IMR-90 (cell line): ENCODE results near the gene ITPRIP. TPM values are rescaled to one million over a fixed set of nuclear protein-coding genes. Genes with fewer than 3 reads are reported as not detected.
A peak's percentile ranks its signal among the peaks of the same experiment; 100 is the strongest.

ENCODE experiments used
- ATAC-seq: fragments of 200-7000 bp; cut with Tn5 transposase; 2 replicates; pipeline ENCODE4 v1.9.1; 2020; ENCODE audit warnings: low read depth, mild to moderate bottlenecking, moderate library complexity
- BruUV-seq: library from RNA; stranded (reverse); fragments of 400-500 nt; replicated peaks from 2 replicates; lab custom pipeline; 2021; lab: Mats Ljungman, UMichigan
- CTCF ChIA-PET: fragments of 300-600 bp; formaldehyde crosslinking; extraction: SDS; loops from one replicate; lab custom pipeline; 2021; ENCODE audit warnings: antibody characterized with exemption; lab: Yijun Ruan, JAX
- POLR2A ChIA-PET: fragments of 300-600 bp; sonication (Branson Sonifier 250); formaldehyde crosslinking; loops from one replicate; lab custom pipeline; 2022; ENCODE audit warnings: antibody characterized with exemption; ENCODE audit not compliant: unreplicated experiment; lab: Charles Lee
- DNase-seq: peaks from one replicate; pipeline ENCODE4 v3.0.0; 2013
- H2AFZ ChIP-seq: replicated peaks from 2 replicates; pipeline ENCODE3; 2013; ENCODE audit warnings: low read length, mild to moderate bottlenecking; ENCODE audit not compliant: poor library complexity
- H2AK5ac ChIP-seq: 2 replicates; pipeline ENCODE4 v1.6.1; 2013; ENCODE audit warnings: low read depth, low read length, inconsistent platforms
- H2AK9ac ChIP-seq: replicated peaks from 2 replicates; pipeline ENCODE3; 2013; ENCODE audit warnings: mild to moderate bottlenecking, low read depth, low read length, moderate library complexity; ENCODE audit not compliant: poor library complexity
- H2BK120ac ChIP-seq: 2 replicates; pipeline ENCODE4 v1.6.1; 2013; ENCODE audit warnings: low read depth, low read length, inconsistent platforms
- H2BK15ac ChIP-seq: 3 replicates; pipeline ENCODE4 v1.6.1; 2013; ENCODE audit warnings: low read depth, low read length, inconsistent platforms
- H2BK20ac ChIP-seq: 2 replicates; pipeline ENCODE4 v1.6.1; 2013; ENCODE audit warnings: low read depth, mild to moderate bottlenecking, inconsistent platforms, low read length, moderate library complexity
- H2BK5ac ChIP-seq: 2 replicates; pipeline ENCODE4 v1.6.1; 2013; ENCODE audit warnings: mild to moderate bottlenecking, low read depth, low read length, inconsistent platforms; ENCODE audit not compliant: poor library complexity, severe bottlenecking
- H3K14ac ChIP-seq: replicated peaks from 2 replicates; pipeline ENCODE4 v1.6.1; 2013; ENCODE audit warnings: low read depth, low read length, inconsistent platforms
- H3K18ac ChIP-seq: 2 replicates; pipeline ENCODE4 v1.6.1; 2013; ENCODE audit warnings: low read depth, low read length, control low read depth
- H3K23ac ChIP-seq: 2 replicates; pipeline ENCODE4 v1.6.1; 2013; ENCODE audit warnings: low read depth, low read length, inconsistent platforms
- H3K27ac ChIP-seq: 2 replicates; pipeline ENCODE4 v1.5.1; 2013; ENCODE audit warnings: mild to moderate bottlenecking, control low read depth, low read length; ENCODE audit not compliant: insufficient read depth
- H3K27me3 ChIP-seq: 2 replicates; pipeline ENCODE4 v1.6.1; 2013; ENCODE audit warnings: low read length; ENCODE audit not compliant: control insufficient read depth, insufficient read depth
- H3K36me3 ChIP-seq: 2 replicates; pipeline ENCODE4 v1.6.1; 2013; ENCODE audit warnings: low read length, mixed read lengths; ENCODE audit not compliant: control insufficient read depth, insufficient read depth
- H3K4ac ChIP-seq: 2 replicates; pipeline ENCODE4 v1.6.1; 2013; ENCODE audit warnings: low read depth, low read length, inconsistent platforms
- H3K4me1 ChIP-seq: 2 replicates; pipeline ENCODE4 v1.6.1; 2013; ENCODE audit warnings: low read length, mixed read lengths; ENCODE audit not compliant: control insufficient read depth, insufficient read depth
- H3K4me2 ChIP-seq: 2 replicates; pipeline ENCODE4 v1.6.1; 2013; ENCODE audit warnings: low read depth, mild to moderate bottlenecking, control low read depth, low read length, moderate library complexity
- H3K4me3 ChIP-seq: 2 replicates; pipeline ENCODE4 v1.5.1; 2013; ENCODE audit warnings: low read depth, mild to moderate bottlenecking, control low read depth, low read length, moderate library complexity; ENCODE audit not compliant: insufficient read depth
- H3K56ac ChIP-seq: 2 replicates; pipeline ENCODE4 v1.6.1; 2013; ENCODE audit warnings: low read length, inconsistent platforms; ENCODE audit not compliant: insufficient read depth; ENCODE audit errors: extremely low read depth
- H3K79me1 ChIP-seq, 2 experiments: 2 replicates each; pipeline ENCODE4 v1.6.1; 2013; ENCODE audit warnings: low read length in 2 of 2, inconsistent platforms in 1 of 2, low read depth in 1 of 2
- H3K9ac ChIP-seq: 2 replicates; pipeline ENCODE4 v1.6.1; 2013; ENCODE audit warnings: low read depth, low read length, control low read depth
- H3K9me1 ChIP-seq: 2 replicates; pipeline ENCODE4 v1.6.1; 2013; ENCODE audit warnings: low read length, inconsistent platforms; ENCODE audit not compliant: insufficient read depth
- H3K9me3 ChIP-seq: 2 replicates; pipeline ENCODE4 v1.6.1; 2013; ENCODE audit warnings: low read length; ENCODE audit not compliant: control insufficient read depth, insufficient read depth
- H4K20me1 ChIP-seq: 2 replicates; pipeline ENCODE4 v1.6.1; 2013; ENCODE audit warnings: low read length, inconsistent platforms; ENCODE audit not compliant: insufficient read depth
- H4K5ac ChIP-seq: 2 replicates; pipeline ENCODE4 v1.6.1; 2013; ENCODE audit warnings: mild to moderate bottlenecking, low read depth, low read length, control low read depth
- H4K8ac ChIP-seq, 2 experiments: 2 replicates each; pipeline ENCODE4 v1.6.1; 2013; ENCODE audit warnings: low read depth in 2 of 2, low read length in 2 of 2, control low read depth in 1 of 2, inconsistent platforms in 1 of 2
- H4K91ac ChIP-seq: 2 replicates; pipeline ENCODE4 v1.6.1; 2013; ENCODE audit warnings: low read depth, low read length, inconsistent platforms; ENCODE audit not compliant: insufficient read depth
- BHLHE40 ChIP-seq: fragments of 150-350 bp; IDR thresholded peaks from 2 replicates; pipeline ENCODE4 v1.6.1; 2016; ENCODE audit warnings: mild to moderate bottlenecking, low read depth, low read length
- CTCF ChIP-seq: conservative IDR thresholded peaks from 2 replicates; pipeline ENCODE4 v1.5.1; 2012; ENCODE audit warnings: mild to moderate bottlenecking, low read depth, low read length, improper control_type of control experiment
- RAD21 ChIP-seq: IDR thresholded peaks from 2 replicates; pipeline ENCODE4 v1.6.1; 2012; ENCODE audit warnings: low read length, improper control_type of control experiment
- SMC3 ChIP-seq: fragments of 150-350 bp; IDR thresholded peaks from 2 replicates; pipeline ENCODE4 v1.6.1; 2016; ENCODE audit warnings: low read depth, mild to moderate bottlenecking, antibody characterized with exemption, low read length, moderate library complexity
- WGBS, 2 experiments: methylation state at CpG; one replicate each; pipeline versions ENCODE4 v1.1.5 to v1.1.7; 2013; ENCODE audit warnings: missing lambda C conversion rate in 2 of 2; ENCODE audit not compliant: insufficient read length in 1 of 2; ENCODE audit errors: extremely low coverage in 2 of 2; 5-methylcytosine and 5-hydroxymethylcytosine counted together
- dilution Hi-C: fragments of 300-500 bp; cut with HindIII; formaldehyde crosslinking; loops from one replicate; pipeline ENCODE4 v1.14.3; 2018; ENCODE audit warnings: low sequenced_read_pairs; ENCODE audit not compliant: unreplicated experiment
- in situ Hi-C: fragments of 300-500 bp; cut with MboI; formaldehyde crosslinking; loops from 3 replicates; pipeline ENCODE4 v1.14.3; 2019; ENCODE audit warnings: low sequenced_read_pairs, inconsistent platforms, mixed read lengths
- intact Hi-C: fragments of 100-400 bp; cut with micrococcal nuclease; formaldehyde crosslinking; loops from 2 replicates; pipeline ENCODE4 v1.10.0; 2022
- polyA plus RNA-seq, 3 experiments: library from polyadenylated mRNA; depleted of rRNA; stranded (reverse); fragments of >200 nt; gene quantifications; 2 replicates each; pipeline ENCODE4 v1.2.3, GENCODE V29; 2012; ENCODE audit warnings: low replicate concordance in 1 of 3
- total RNA-seq: library from RNA; depleted of rRNA; stranded (reverse); fragments of >200 nt; gene quantifications from 2 replicates; pipeline ENCODE4 v1.2.3, GENCODE V29; 2012

ITPRIP gene
- total and polyA plus RNA-seq, 2 of the 4 experiments (the other 2 are of a cell fraction): 7.5 to 31.9 TPM

- H3K4me3 ChIP-seq: peak overlapping the region; percentile 29
- H2AFZ ChIP-seq: peak overlapping the region; percentile 85
- WGBS, 2 experiments: 8% methylated on average over 17 of the region's 42 CpGs; no CpG with 5 or more reads in 1 of the 2 experiments
- no peak overlapping the region for H2BK20ac ChIP-seq
- CTCF ChIA-PET: interaction anchor here (0.6 to 3.5 kb wide), 13 partner anchors 8 to 76 kb away, joined by 3 to 15 read pairs (median 5); partner anchors contain the start of gene GSTO1
- peak overlapping the region; percentile 83 for H3K4me2 ChIP-seq
- in situ Hi-C loops: no loop called here
- H2BK5ac ChIP-seq: no peak overlapping the region
- peak overlapping the region; percentile 56; the same call in 1 of the 2 replicates for H3K23ac ChIP-seq
- H3K18ac ChIP-seq: no peak overlapping the region
- no peaks in the 10 kb centered on the region for H3K9me3 ChIP-seq
- no peaks in the 10 kb centered on the region for H4K20me1 ChIP-seq
- peak overlapping the region; percentile 30 to 56; a peak in 1 of 4 replicates for H4K8ac ChIP-seq
- 0 out of 2 replicates have a peak overlapping the region, but pooled peaks have one; percentile 18 for H2BK120ac ChIP-seq
- DNase-seq (no peak), ATAC-seq (peak; percentile 84)
- dilution Hi-C loops: no loop called here
- H3K36me3 ChIP-seq: no peaks in the 10 kb centered on the region
- H2AK5ac ChIP-seq: peak overlapping the region; percentile 50; the same call in 1 of the 2 replicates
- H2AK9ac ChIP-seq: no peak overlapping the region
- no peak overlapping the region for H3K27ac ChIP-seq
- TF ChIP-seq SMC3: peak; percentile 55
- no peak for TF ChIP-seq BHLHE40
- TF ChIP-seq RAD21: peak; percentile 49
- peak; percentile 64 for TF ChIP-seq CTCF
- H3K56ac ChIP-seq: no peak overlapping the region
- peaks cover 0 to 4% of the 10 kb centered on the region in 2 experiments; a peak in 1 of 4 replicates for H3K79me1 ChIP-seq
- no TSS peak for BruUV-seq
- H3K4me1 ChIP-seq: peaks cover 13% of the 10 kb centered on the region
- 0 out of 2 replicates have a peak overlapping the region, but pooled peaks have one; percentile 38 for H4K5ac ChIP-seq
- H2BK15ac ChIP-seq: no peak overlapping the region
- POLR2A ChIA-PET: interaction anchor here (0.6 to 0.7 kb wide), 2 partner anchors 51 to 366 kb away, joined by 3 read pairs; no protein-coding TSS in a partner anchor
- intact Hi-C loops: loop anchor here (1.0 kb wide), 1 partner anchor 75 kb away; no protein-coding TSS in a partner anchor
- H4K91ac ChIP-seq: no peak overlapping the region
- no peaks in the 10 kb centered on the region for H3K27me3 ChIP-seq
- H3K4ac ChIP-seq: no peak overlapping the region
- no peak overlapping the region for H3K14ac ChIP-seq
- peak overlapping the region; percentile 47; the same call in 1 of the 2 replicates for H3K9ac ChIP-seq
- no peaks in the 10 kb centered on the region; the same call in 1 of the 2 replicates for H3K9me1 ChIP-seq
These were observed 63.2 kb downstream of the ITPRIP start for GRCh38 chr10:104274762-104275721.
